MM.1S (cell line): ENCODE data around the gene LRRC4C.

Experiments used
- CTCF ChIP-seq: fragments of 300-600 bp; sonication (generic); IDR thresholded peaks from 2 replicates; pipeline ENCODE4 v1.5.1; 2016; ENCODE audit warnings: antibody characterized with exemption, low read length, mixed read lengths
- EZH2 ChIP-seq: fragments of 300-600 bp; sonication (generic); optimal IDR thresholded peaks from 2 replicates; pipeline ENCODE3; 2017; ENCODE audit warnings: low read depth, mild to moderate bottlenecking, antibody characterized with exemption, low read length, mixed read lengths
- EZH2phosphoT487 ChIP-seq: fragments of 300-600 bp; sonication (generic); IDR thresholded peaks from 2 replicates; pipeline ENCODE4 v1.6.1; 2018; ENCODE audit warnings: antibody characterized with exemption, low read length

GRCh38 chr11:41245704-41246398, 213.6 kb downstream of the LRRC4C start:
- TF ChIP-seq CTCF (no peak), EZH2 (no peak), EZH2phosphoT487 (no peak)
